Ovary (tissue), 3 donors: ENCODE results near the gene ZMIZ2.

Experiments used
- EP300 ChIP-seq: sonication (generic); formaldehyde crosslinking; IDR thresholded peaks from one replicate; pipeline ENCODE4 v1.6.1; 2017; ENCODE audit warnings: antibody characterized with exemption
- POLR2A ChIP-seq: fragments of 450-650 bp; IDR thresholded peaks from one replicate; pipeline ENCODE4 v1.6.1; 2017; ENCODE audit warnings: antibody characterized with exemption, mild to moderate bottlenecking, moderate library complexity
- TF ChIP-seq, protein P1 (sequence below), 3 donors: fragments of 450-650 bp in 2 of 3; fragments of 200-600 bp in 1 of 3; IDR thresholded peaks; one replicate each; pipeline versions ENCODE4 v1.5.1 to v1.8.0; 2016 to 2022; ENCODE audit warnings: antibody characterized with exemption in 3 of 3, mild to moderate bottlenecking in 1 of 3
- donor health status: DM: no; HTN: no; CAD: no.

DNA sequence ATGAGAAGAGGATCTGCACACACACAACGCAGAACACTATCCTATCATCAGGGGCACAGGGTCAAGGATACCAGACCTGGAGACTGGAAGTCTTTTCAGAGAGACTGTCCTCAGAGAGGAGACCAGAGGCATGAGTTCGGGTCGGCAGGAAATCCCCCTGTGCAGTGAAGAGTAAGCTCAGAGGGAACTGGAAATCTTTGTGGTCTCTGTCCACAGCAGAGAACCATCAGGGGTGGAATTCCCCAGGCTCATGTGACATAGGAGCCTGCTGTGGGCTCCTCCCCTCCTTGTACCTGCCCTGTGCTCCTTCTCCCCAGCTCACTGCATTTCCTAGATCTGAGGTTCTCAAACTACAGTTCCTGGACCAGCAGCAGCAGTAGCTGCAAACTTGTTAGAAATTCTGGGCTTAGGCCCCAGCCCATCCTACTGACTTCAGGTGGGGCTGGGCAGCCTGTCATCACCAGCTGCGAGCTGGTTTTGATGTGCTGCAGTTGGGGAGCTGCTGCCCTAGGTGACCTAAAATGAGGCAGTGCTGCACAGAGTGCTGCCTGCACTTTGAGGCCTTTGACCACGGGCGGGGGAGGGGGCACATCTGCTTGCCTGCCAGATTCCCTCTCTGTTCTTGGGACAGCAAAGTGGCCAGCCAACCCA is 2.4 kb downstream of the ZMIZ2 start:
- TF ChIP-seq, protein P1, sequence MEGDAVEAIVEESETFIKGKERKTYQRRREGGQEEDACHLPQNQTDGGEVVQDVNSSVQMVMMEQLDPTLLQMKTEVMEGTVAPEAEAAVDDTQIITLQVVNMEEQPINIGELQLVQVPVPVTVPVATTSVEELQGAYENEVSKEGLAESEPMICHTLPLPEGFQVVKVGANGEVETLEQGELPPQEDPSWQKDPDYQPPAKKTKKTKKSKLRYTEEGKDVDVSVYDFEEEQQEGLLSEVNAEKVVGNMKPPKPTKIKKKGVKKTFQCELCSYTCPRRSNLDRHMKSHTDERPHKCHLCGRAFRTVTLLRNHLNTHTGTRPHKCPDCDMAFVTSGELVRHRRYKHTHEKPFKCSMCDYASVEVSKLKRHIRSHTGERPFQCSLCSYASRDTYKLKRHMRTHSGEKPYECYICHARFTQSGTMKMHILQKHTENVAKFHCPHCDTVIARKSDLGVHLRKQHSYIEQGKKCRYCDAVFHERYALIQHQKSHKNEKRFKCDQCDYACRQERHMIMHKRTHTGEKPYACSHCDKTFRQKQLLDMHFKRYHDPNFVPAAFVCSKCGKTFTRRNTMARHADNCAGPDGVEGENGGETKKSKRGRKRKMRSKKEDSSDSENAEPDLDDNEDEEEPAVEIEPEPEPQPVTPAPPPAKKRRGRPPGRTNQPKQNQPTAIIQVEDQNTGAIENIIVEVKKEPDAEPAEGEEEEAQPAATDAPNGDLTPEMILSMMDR (IDR thresholded peaks at IDR 0.05): no peak
- TF ChIP-seq EP300 (no peak), POLR2A (no peak)
